HepG2 (cell line): Measurements from ENCODE around the gene RPH3AL. TPM values are rescaled to one million over a fixed set of nuclear protein-coding genes. Genes with fewer than 3 reads are reported as not detected.

Source experiments
- AGO1 ChIP-seq: fragments of 200-400 bp; formaldehyde crosslinking; IDR thresholded peaks from 2 replicates; pipeline ENCODE4 v1.6.1; 2017; ENCODE audit warnings: mild to moderate bottlenecking, low read depth, low read length, moderate library complexity; ENCODE audit not compliant: poor library complexity, severe bottlenecking
- AKAP8 ChIP-seq: sonication (generic); formaldehyde crosslinking; IDR thresholded peaks from 2 replicates; pipeline ENCODE4 v1.5.1; 2020; ENCODE audit warnings: mild to moderate bottlenecking, missing genetic modification reagents
- ATRX ChIP-seq: sonication (generic); formaldehyde crosslinking; IDR thresholded peaks from 2 replicates; pipeline ENCODE4 v1.4.0; 2020; ENCODE audit warnings: missing genetic modification reagents, borderline replicate concordance
- GTF3A ChIP-seq: sonication (generic); formaldehyde crosslinking; conservative IDR thresholded peaks from 2 replicates; pipeline ENCODE4 v1.4.0; 2020; ENCODE audit warnings: mild to moderate bottlenecking, missing genetic modification reagents
- TOE1 ChIP-seq: sonication (generic); formaldehyde crosslinking; IDR thresholded peaks from 2 replicates; pipeline ENCODE4 v1.4.0; 2020; ENCODE audit warnings: mild to moderate bottlenecking, missing genetic modification reagents
- ZHX1 ChIP-seq: sonication (generic); formaldehyde crosslinking; IDR thresholded peaks from 2 replicates; pipeline ENCODE4 v1.8.1; 2022; ENCODE audit warnings: low read depth, mild to moderate bottlenecking, missing genetic modification reagents
- ZNF276 ChIP-seq: sonication (generic); formaldehyde crosslinking; IDR thresholded peaks from 2 replicates; pipeline ENCODE4 v1.4.0; 2020; ENCODE audit warnings: mild to moderate bottlenecking, low read depth, missing genetic modification reagents
- ZNF652 ChIP-seq: IDR thresholded peaks from 2 replicates; pipeline ENCODE4 v1.6.1; 2016; ENCODE audit warnings: low read depth, borderline replicate concordance
- polyA plus RNA-seq, 8 experiments: library from polyadenylated mRNA; depleted of rRNA in 3 of 8; stranded (reverse) in 7 of 8; unstranded in 1 of 8; fragments of >200 nt; fragmentation: Illumina TruSeq in 4 of 8; extraction: Trizol in 4 of 8; gene quantifications; 2 replicates each; pipeline versions ENCODE4 v1.2.1 to v1.2.3, GENCODE V29; 2011 to 2016; ENCODE audit warnings: low read depth in 4 of 8, missing spikeins in 1 of 8, mixed read lengths in 1 of 8; ENCODE audit not compliant: insufficient read depth in 1 of 8
- total RNA-seq, 5 experiments: library from RNA; depleted of rRNA; stranded (reverse); fragments of >200 nt; fragmentation: Illumina TruSeq; extraction: Trizol; gene quantifications; 2 replicates each; pipeline ENCODE4 v1.2.3, GENCODE V29; 2016; ENCODE audit warnings: low read depth in 1 of 5
- TF ChIP-seq, protein P1 (sequence below): sonication (generic); IDR thresholded peaks from 2 replicates; pipeline ENCODE4 v1.6.1; 2016; ENCODE audit warnings: low read depth, borderline replicate concordance
- TF ChIP-seq, protein P2 (sequence below): sonication (generic); formaldehyde crosslinking; IDR thresholded peaks from 2 replicates; pipeline ENCODE4 v1.9.0; 2021; ENCODE audit warnings: missing genetic modification reagents, borderline replicate concordance
- TF ChIP-seq, protein P3 (sequence below): sonication (generic); formaldehyde crosslinking; IDR thresholded peaks from 2 replicates; pipeline ENCODE4 v1.5.0; 2020; ENCODE audit warnings: mild to moderate bottlenecking, missing genetic modification reagents
- TF ChIP-seq, protein P4 (sequence below): sonication (generic); formaldehyde crosslinking; IDR thresholded peaks from 2 replicates; pipeline ENCODE4 v1.4.0; 2020; ENCODE audit warnings: low read depth, mild to moderate bottlenecking, missing genetic modification reagents
- TF ChIP-seq, protein P5 (sequence below): sonication (generic); formaldehyde crosslinking; IDR thresholded peaks from 2 replicates; pipeline ENCODE4 v1.8.1; 2023; ENCODE audit warnings: mild to moderate bottlenecking, moderate library complexity, missing genetic modification reagents

The RPH3AL gene
- total and polyA plus RNA-seq, 2 of the 13 experiments (the other 11 are each of a cell fraction or from before 2014, with no cell fraction given), result 7.8 to 16.4 TPM

DNA sequence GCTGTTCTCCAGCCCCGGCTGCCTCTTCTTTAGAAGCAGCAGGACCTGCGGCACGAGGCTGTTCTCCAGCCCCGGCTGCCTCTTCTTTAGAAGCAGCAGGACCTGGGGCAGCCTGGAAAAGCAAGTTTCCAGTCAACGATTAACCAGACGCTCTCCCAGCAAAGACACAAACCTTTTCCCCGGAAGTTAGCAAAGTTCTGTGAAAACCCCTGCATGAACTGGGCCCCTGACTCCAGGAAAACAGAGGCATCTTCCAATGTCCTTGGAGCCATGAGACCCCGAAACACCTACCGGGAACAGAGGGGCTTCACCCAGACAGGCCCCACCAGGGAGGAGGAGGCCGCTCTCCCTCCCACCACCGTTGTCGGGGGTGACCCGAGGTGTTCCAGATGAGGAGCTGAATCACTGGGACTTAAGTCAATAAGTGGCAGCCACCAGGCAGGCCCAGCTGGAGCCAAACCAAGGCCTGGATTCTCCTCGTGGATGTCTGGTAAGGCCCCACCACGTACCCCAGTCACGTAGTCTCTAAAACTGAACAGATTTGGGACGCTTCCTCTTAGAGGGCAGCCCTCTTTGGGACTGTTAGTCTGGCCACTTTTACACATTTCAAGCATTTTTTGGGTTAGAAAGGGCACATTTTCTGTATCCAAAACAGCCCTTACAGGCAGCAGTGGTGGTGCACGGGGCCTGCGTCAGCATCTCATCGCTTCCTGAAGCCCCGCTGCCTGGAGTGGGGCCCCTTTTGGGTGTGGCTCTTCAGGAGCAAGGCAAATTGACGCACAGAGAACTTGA lies at the start of gene RPH3AL (continued):
- peak; percentile 38; the same call in 1 of the 2 replicates for TF ChIP-seq ZNF276 (CRISPR knock-in tag)
- TF ChIP-seq, protein P1, sequence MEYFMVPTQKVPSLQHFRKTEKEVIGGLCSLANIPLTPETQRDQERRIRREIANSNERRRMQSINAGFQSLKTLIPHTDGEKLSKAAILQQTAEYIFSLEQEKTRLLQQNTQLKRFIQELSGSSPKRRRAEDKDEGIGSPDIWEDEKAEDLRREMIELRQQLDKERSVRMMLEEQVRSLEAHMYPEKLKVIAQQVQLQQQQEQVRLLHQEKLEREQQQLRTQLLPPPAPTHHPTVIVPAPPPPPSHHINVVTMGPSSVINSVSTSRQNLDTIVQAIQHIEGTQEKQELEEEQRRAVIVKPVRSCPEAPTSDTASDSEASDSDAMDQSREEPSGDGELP, result peak; percentile 82; the same call in 1 of the 2 replicates
- no peak for TF ChIP-seq AGO1
- TF ChIP-seq ZHX1, result no peak
- no peak for TF ChIP-seq AKAP8
- TF ChIP-seq, protein P2, sequence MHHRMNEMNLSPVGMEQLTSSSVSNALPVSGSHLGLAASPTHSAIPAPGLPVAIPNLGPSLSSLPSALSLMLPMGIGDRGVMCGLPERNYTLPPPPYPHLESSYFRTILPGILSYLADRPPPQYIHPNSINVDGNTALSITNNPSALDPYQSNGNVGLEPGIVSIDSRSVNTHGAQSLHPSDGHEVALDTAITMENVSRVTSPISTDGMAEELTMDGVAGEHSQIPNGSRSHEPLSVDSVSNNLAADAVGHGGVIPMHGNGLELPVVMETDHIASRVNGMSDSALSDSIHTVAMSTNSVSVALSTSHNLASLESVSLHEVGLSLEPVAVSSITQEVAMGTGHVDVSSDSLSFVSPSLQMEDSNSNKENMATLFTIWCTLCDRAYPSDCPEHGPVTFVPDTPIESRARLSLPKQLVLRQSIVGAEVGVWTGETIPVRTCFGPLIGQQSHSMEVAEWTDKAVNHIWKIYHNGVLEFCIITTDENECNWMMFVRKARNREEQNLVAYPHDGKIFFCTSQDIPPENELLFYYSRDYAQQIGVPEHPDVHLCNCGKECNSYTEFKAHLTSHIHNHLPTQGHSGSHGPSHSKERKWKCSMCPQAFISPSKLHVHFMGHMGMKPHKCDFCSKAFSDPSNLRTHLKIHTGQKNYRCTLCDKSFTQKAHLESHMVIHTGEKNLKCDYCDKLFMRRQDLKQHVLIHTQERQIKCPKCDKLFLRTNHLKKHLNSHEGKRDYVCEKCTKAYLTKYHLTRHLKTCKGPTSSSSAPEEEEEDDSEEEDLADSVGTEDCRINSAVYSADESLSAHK (CRISPR knock-in tag), result no peak
- TF ChIP-seq, protein P3, sequence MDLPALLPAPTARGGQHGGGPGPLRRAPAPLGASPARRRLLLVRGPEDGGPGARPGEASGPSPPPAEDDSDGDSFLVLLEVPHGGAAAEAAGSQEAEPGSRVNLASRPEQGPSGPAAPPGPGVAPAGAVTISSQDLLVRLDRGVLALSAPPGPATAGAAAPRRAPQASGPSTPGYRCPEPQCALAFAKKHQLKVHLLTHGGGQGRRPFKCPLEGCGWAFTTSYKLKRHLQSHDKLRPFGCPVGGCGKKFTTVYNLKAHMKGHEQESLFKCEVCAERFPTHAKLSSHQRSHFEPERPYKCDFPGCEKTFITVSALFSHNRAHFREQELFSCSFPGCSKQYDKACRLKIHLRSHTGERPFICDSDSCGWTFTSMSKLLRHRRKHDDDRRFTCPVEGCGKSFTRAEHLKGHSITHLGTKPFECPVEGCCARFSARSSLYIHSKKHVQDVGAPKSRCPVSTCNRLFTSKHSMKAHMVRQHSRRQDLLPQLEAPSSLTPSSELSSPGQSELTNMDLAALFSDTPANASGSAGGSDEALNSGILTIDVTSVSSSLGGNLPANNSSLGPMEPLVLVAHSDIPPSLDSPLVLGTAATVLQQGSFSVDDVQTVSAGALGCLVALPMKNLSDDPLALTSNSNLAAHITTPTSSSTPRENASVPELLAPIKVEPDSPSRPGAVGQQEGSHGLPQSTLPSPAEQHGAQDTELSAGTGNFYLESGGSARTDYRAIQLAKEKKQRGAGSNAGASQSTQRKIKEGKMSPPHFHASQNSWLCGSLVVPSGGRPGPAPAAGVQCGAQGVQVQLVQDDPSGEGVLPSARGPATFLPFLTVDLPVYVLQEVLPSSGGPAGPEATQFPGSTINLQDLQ (CRISPR knock-in tag), result no peak
- TF ChIP-seq, protein P4, sequence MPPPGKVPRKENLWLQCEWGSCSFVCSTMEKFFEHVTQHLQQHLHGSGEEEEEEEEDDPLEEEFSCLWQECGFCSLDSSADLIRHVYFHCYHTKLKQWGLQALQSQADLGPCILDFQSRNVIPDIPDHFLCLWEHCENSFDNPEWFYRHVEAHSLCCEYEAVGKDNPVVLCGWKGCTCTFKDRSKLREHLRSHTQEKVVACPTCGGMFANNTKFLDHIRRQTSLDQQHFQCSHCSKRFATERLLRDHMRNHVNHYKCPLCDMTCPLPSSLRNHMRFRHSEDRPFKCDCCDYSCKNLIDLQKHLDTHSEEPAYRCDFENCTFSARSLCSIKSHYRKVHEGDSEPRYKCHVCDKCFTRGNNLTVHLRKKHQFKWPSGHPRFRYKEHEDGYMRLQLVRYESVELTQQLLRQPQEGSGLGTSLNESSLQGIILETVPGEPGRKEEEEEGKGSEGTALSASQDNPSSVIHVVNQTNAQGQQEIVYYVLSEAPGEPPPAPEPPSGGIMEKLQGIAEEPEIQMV (CRISPR knock-in tag), result peak; percentile 74; the same call in 1 of the 2 replicates
- TF ChIP-seq ATRX (CRISPR knock-in tag), result no peak
- 0 out of 2 replicates have a peak, but pooled peaks have one; percentile 69 for TF ChIP-seq GTF3A
- TF ChIP-seq, protein P5, sequence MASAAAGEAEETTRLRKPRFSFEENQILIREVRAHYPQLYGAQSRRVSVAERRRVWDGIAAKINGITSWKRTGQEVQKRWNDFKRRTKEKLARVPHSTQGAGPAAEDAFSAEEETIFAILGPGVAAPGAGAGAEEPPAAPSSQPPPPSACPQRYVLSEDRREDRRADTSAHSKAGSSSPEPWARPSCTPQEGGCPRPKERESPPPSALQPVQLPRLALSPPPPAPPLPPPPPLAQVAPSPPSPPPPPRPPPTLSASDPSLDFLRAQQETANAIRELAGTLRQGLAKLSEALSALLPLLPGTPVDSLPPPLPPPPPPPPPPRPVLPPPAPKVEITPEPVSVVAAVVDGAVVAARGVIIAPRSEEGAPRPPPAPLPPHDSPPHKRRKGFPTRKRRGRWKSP (CRISPR knock-in tag), result peak; percentile 73
- no peak; the same call in 1 of the 2 replicates for TF ChIP-seq TOE1
- no peak for TF ChIP-seq ZNF652 (CRISPR knock-in tag)
